A549 (cell line): ENCODE measurements around the gene MBP.

Experiments used
- CBX2 ChIP-seq: fragments of 200-600 bp; sonication (generic); IDR thresholded peaks from 2 replicates; pipeline ENCODE4 v1.6.1; 2016; ENCODE audit warnings: low read depth, mild to moderate bottlenecking, borderline replicate concordance
- EP300 ChIP-seq, 2 experiments: fragments of >200 bp; sonication (Bioruptor Twin); formaldehyde crosslinking; IDR thresholded peaks; 2 replicates in 1 of 2; 3 replicates in 1 of 2; pipeline ENCODE4 v1.6.1; 2016 to 2017
- ESRRA ChIP-seq: fragments of 150-350 bp; IDR thresholded peaks from 2 replicates; pipeline ENCODE4 v1.6.1; 2014; ENCODE audit warnings: mild to moderate bottlenecking, low read length, borderline replicate concordance
- FOXS1 ChIP-seq: fragments of 250-450 bp; sonication (Bioruptor Pico); IDR thresholded peaks from 2 replicates; pipeline ENCODE4 v1.5.0; 2020; ENCODE audit warnings: mild to moderate bottlenecking, moderate library complexity
- KDM1A ChIP-seq: fragments of 200-600 bp; sonication (generic); IDR thresholded peaks from 2 replicates; pipeline ENCODE4 v1.6.1; 2016; ENCODE audit warnings: low read depth, mild to moderate bottlenecking
- MAFK ChIP-seq: fragments of 450-650 bp; IDR thresholded peaks from 2 replicates; pipeline ENCODE4 v1.6.1; 2014; ENCODE audit not compliant: partially characterized antibody
- NR3C1 ChIP-seq: fragments of >200 bp; sonication (Bioruptor Twin); formaldehyde crosslinking; IDR thresholded peaks from 3 replicates; pipeline ENCODE4 v1.6.1; 2017
- POLR2A ChIP-seq: IDR thresholded peaks from 2 replicates; pipeline ENCODE4 v1.6.1; 2012; ENCODE audit warnings: mild to moderate bottlenecking, low read length
- RNF2 ChIP-seq: fragments of 200-600 bp; sonication (generic); IDR thresholded peaks from 2 replicates; pipeline ENCODE4 v1.6.1; 2016; ENCODE audit warnings: low read depth, mild to moderate bottlenecking, antibody characterized with exemption, moderate library complexity, borderline replicate concordance
- SMC3 ChIP-seq: fragments of >200 bp; sonication (Bioruptor Twin); formaldehyde crosslinking; IDR thresholded peaks from 3 replicates; pipeline ENCODE4 v1.6.1; 2018; ENCODE audit warnings: inconsistent platforms
- TF ChIP-seq, protein P1 (sequence below): fragments of >200 bp; sonication (Bioruptor Twin); formaldehyde crosslinking; IDR thresholded peaks from 3 replicates; pipeline ENCODE4 v1.5.1; 2016
- TF ChIP-seq, protein P2 (sequence below): fragments of >200 bp; sonication (Bioruptor Twin); formaldehyde crosslinking; IDR thresholded peaks from 3 replicates; pipeline ENCODE4 v1.6.1; 2016
- TF ChIP-seq, protein P3 (sequence below): fragments of 200-600 bp; sonication (generic); IDR thresholded peaks from 2 replicates; pipeline ENCODE4 v1.6.1; 2016; ENCODE audit warnings: antibody characterized with exemption, mild to moderate bottlenecking, moderate library complexity

DNA sequence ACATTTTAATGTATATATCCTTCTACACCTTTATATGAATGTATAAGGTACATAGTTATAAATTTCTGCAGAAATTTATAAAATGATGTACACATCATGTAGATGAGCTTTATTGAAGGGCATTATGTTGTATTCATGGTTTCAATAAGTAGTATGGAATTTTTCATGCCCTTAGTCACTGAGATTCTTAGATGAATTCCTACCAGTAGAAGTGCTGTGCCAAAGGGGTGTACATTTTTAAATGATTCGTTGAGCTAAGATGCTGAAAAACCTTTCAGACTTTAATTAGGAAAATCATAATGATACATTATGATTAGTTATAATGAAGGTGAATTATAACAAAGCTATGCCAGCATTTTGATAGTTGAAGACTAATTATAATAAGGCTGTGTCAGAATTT is 195.0 kb downstream of the MBP start:
- TF ChIP-seq RNF2 (no peak), POLR2A (no peak), MAFK (no peak), EP300 (IDR thresholded peaks at IDR 0.05) (no peak), KDM1A (no peak), ESRRA (no peak), SMC3 (no peak), NR3C1 (no peak), FOXS1 (CRISPR knock-in tag) (no peak), CBX2 (no peak)
- TF ChIP-seq, protein P1, sequence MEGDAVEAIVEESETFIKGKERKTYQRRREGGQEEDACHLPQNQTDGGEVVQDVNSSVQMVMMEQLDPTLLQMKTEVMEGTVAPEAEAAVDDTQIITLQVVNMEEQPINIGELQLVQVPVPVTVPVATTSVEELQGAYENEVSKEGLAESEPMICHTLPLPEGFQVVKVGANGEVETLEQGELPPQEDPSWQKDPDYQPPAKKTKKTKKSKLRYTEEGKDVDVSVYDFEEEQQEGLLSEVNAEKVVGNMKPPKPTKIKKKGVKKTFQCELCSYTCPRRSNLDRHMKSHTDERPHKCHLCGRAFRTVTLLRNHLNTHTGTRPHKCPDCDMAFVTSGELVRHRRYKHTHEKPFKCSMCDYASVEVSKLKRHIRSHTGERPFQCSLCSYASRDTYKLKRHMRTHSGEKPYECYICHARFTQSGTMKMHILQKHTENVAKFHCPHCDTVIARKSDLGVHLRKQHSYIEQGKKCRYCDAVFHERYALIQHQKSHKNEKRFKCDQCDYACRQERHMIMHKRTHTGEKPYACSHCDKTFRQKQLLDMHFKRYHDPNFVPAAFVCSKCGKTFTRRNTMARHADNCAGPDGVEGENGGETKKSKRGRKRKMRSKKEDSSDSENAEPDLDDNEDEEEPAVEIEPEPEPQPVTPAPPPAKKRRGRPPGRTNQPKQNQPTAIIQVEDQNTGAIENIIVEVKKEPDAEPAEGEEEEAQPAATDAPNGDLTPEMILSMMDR = no peak
- TF ChIP-seq, protein P2, sequence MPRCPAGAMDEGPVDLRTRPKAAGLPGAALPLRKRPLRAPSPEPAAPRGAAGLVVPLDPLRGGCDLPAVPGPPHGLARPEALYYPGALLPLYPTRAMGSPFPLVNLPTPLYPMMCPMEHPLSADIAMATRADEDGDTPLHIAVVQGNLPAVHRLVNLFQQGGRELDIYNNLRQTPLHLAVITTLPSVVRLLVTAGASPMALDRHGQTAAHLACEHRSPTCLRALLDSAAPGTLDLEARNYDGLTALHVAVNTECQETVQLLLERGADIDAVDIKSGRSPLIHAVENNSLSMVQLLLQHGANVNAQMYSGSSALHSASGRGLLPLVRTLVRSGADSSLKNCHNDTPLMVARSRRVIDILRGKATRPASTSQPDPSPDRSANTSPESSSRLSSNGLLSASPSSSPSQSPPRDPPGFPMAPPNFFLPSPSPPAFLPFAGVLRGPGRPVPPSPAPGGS = no peak
- TF ChIP-seq, protein P3, sequence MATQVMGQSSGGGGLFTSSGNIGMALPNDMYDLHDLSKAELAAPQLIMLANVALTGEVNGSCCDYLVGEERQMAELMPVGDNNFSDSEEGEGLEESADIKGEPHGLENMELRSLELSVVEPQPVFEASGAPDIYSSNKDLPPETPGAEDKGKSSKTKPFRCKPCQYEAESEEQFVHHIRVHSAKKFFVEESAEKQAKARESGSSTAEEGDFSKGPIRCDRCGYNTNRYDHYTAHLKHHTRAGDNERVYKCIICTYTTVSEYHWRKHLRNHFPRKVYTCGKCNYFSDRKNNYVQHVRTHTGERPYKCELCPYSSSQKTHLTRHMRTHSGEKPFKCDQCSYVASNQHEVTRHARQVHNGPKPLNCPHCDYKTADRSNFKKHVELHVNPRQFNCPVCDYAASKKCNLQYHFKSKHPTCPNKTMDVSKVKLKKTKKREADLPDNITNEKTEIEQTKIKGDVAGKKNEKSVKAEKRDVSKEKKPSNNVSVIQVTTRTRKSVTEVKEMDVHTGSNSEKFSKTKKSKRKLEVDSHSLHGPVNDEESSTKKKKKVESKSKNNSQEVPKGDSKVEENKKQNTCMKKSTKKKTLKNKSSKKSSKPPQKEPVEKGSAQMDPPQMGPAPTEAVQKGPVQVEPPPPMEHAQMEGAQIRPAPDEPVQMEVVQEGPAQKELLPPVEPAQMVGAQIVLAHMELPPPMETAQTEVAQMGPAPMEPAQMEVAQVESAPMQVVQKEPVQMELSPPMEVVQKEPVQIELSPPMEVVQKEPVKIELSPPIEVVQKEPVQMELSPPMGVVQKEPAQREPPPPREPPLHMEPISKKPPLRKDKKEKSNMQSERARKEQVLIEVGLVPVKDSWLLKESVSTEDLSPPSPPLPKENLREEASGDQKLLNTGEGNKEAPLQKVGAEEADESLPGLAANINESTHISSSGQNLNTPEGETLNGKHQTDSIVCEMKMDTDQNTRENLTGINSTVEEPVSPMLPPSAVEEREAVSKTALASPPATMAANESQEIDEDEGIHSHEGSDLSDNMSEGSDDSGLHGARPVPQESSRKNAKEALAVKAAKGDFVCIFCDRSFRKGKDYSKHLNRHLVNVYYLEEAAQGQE = no peak
